Stimulated activated CD8-positive, alpha-beta memory T cell treated with anti-CD3 and anti-CD28 coated beads, Interleukin-4, amount 100 ng/mL, for 1 hour (primary cell): ENCODE results near the gene ACRBP.
A peak's percentile ranks its signal among the peaks of the same experiment; 100 is the strongest.

Source experiments
- DNase-seq, 2 donors: peaks; one replicate each; pipeline ENCODE4 v3.0.0-alpha.2; 2020; ENCODE audit warnings: low read depth in 2 of 2, low spot score in 1 of 2

Gene ACRBP

GRCh38 chr12:6647083-6647604 is at the start of gene ACRBP:
TSS of gene ACRBP (minus strand) at chr12:6647432. CDS start at chr12:6647366, 66 bp downstream.
- DNase-seq, result no peak

GRCh38 chr12:6695313-6696045 is 48.2 kb upstream of the ACRBP start:
- no peak for DNase-seq

DNA sequence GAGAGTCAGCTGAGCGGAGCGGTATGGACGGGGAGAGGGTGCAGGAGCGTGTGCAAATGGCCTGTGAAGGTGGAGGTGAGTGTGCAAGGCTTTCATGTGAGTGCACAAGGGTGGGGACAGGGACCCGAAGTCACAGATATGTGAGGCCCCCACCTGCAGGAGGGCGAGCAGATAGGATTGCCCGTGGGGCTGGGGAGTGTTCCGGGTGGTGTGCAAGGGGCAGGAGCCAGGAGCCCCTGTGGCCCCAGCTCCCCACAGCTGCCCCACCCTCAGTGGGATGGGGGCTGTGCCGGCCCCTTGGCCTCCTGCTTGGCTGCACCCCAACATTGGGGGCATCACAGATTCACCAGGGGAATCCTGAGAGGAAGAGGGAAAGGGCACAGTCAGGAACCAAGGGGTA is 47.5 kb upstream of the ACRBP start:
- no peak for DNase-seq

GRCh38 chr12:6693832-6694355 is 46.7 kb upstream of the ACRBP start:
- no peak for DNase-seq

DNA sequence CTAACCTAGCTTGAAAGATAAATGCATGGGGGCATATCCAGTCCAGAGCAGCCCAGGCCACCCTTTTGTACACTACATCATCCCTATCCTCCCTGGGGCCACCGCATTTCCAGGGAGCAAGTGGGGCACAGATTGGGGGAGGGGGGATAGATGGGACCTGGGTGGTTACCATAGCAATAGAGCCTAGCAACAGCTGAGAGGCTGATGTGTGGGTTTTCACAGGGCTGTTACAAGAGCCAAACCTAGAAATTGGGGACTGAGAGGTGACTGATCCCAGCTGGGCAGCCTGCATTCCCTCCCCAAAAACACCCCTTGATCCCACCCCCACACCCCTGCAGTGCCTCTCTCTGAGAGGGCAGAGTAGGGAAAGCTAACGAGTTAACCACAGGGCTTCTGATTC is 45.7 kb upstream of the ACRBP start:
- DNase-seq, result no peak

DNA sequence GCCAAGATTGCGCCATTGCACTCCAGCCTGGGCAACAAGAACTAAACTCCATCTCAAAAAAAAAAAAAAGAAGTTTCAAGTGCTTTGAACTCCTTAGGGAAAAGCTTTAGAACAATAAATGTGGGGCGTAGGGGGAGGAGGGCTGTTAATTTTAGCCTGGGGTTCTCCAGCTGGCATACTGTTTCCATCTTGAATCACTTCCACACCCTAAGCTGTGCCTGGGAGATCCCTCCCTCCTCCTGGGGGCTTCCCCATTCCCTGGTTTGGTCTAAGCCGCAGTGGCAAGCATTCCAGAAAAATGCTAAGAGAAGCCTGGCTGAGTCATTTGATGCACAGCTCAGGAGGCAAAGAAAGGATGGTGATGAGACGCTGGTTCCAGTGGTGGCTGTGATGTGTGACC is 44.2 kb upstream of the ACRBP start:
- DNase-seq, result no peak

GRCh38 chr12:6688999-6689882 is 42.0 kb upstream of the ACRBP start, which contains the start of gene ZNF384:
TSS of gene ZNF384 (minus strand) at chr12:6689375. CDS start at chr12:6679520, 9,855 bp downstream.
- DNase-seq, result peak; percentile 85 to 90

DNA sequence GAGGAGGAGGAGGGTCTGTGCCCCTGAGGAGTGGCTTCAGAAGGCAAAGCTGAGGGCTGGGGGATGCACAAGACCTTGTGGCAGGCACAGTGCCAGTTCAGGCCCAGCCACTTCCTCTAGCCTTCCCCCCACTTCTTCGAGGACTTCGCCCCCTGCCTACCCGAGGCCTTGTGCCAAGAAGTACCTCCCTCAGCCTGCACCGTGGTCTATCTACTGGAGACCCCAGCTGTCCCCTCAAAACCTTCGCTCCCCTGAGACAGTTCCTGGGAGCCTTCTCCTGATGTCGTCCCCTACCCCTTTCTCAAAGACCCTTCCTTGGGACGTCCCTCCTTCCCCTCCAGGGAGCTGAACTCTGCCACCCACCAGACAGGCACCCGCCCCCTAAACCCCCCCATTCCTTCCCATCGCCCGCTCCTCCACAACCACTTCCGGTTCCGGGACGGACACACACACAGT is 41.3 kb upstream of the ACRBP start:
- DNase-seq, result peak in 1 of 2 donors; percentile 7

DNA sequence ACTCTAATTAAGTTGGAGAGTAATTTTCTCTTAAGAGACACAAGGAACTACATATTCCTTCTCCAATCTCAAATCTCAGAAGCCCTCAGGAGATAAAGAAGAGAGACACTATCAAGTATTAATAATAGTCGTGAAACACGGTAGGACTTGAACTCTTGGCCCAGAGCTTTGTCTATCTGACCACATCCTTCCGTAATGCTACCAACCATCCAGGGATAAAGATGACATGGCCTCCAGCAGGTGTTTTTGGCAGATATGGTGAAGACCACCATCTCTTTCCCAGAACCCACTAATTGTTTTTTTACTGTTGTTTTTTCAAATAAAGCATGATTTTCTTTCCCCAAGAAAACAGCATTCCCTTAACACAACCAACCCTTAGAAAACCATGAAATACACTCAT is 38.6 kb upstream of the ACRBP start:
- DNase-seq, result no peak

DNA sequence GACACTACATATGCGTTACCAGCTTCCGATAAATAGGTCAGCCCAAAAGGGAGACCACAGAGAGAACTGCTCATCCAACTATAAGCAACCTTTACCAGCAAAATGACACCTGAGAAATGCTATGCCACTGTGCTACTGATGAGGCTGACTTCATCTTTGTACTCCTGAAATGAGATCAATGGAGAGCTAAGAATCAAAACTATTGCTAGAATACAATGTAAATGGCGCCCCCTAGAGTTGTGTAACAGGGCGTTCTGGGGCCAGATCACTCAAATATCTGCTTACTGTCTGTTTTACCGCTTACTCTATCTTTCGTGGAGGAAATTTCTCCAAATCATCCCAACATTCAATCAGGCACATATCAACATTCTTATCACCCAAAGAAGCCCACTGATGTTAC is 37.4 kb upstream of the ACRBP start:
- no peak for DNase-seq

DNA sequence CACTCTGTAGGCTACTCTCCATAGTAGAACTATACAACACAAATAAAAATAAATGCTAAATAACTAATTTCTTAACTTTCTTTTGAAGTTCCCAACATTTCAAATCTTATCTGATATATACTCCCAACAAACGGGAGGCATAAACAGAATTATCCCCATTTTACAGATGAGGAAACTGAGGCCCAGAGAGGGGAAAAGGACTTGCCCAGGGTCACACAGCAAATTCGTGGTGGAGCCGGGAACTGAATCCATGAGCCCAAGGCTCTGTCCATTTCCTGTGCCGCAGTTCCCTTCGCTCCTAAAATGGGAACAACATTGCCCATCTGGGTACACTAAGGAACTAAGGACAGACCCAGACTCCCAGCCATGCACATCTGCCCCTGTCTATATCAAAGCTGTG is 29.7 kb upstream of the ACRBP start:
- no peak for DNase-seq

DNA sequence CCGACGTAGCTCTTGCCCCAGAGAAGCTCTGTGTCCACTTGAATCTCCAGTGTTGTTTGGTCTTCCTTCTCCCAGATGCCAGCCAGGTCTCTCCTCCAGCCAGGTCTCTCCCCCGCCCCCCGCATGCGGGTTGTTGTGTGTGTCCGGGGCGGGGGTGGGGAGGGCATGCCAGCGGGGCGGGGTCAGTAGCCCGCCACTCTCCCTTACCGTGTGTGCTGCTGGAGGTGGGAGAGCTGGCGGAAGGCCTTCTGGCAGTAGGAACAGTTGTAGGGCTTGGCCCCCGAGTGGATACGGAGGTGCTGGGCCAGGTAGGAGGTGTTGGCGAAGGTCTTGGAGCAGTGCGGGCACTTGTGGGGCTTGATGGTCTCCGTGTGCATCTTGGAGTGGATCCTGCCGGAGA is 24.9 kb upstream of the ACRBP start:
- no peak for DNase-seq

DNA sequence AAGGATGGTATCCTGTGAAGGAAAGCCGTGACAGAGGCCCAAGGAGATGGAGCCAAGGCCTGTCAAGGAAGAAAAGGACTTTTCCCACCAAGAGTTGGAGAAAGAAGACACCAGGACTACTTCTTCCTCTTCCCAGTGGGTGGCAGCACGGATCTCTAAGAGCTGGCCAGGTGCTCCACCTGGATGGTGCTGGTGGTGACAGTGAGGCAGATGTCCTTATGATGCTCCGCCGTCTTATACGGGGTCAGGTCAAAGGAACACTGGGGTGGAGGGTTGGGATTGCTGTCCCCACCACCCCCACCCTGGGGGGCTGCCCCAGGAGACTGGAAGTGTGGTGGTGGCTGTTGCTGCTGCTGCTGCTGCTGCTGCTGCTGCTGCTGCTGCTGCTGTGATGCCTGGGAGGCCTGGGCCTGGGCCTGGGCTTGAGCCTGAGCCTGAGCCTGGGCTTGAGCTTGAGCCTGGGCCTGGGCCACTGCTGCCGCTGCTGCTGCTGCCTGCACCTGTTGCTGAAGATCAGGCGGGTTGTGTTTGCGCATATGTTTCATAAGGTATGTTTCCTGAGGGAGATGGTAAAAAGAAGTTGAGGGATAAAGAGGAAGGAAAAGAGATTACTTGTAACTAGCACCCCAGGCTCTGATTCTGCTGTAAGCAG is 20.5 kb upstream of the ACRBP start:
- no peak for DNase-seq

GRCh38 chr12:6666211-6666610 is 19.0 kb upstream of the ACRBP start:
- DNase-seq, result no peak

DNA sequence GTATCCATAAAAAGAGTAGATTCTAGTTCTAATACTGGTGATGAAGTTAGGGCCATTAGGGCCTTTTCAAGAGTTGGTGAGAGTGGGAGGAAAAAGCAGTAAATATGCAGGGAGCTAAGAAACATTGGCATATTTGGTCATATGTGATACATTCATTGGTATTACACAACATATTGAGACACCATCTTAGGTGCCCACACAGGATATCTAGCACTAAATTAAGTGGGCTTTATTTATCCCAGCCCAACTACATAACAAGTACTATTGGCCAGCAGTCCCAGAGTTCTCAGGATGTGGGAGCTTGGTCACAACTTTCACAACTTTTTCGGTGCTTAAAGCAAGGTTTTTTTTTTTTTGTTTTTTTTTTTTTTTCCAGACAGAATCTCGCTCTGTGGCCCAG is 17.7 kb upstream of the ACRBP start:
- DNase-seq, result no peak

GRCh38 chr12:6662906-6663742 is 15.9 kb upstream of the ACRBP start, which contains the start of gene ING4:
TSS of gene ING4 (minus strand) at chr12:6663119. CDS start at chr12:6663101, 18 bp downstream.
- DNase-seq, result peak; percentile 84 to 90

DNA sequence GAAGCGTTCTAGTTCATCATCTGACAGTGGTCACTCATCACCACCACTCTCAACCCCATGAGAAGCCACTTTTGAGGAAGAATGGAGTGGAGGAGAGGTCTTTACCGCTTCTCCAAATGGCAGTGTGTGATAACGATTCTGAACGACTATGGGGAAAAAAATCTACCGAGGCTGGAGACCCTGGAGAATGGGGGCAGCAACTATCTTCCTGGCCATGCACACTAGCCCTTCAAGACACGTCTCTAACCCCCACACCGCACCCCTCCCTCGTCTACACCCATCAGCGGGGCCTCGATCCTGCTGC is 15.3 kb upstream of the ACRBP start:
- no peak for DNase-seq

DNA sequence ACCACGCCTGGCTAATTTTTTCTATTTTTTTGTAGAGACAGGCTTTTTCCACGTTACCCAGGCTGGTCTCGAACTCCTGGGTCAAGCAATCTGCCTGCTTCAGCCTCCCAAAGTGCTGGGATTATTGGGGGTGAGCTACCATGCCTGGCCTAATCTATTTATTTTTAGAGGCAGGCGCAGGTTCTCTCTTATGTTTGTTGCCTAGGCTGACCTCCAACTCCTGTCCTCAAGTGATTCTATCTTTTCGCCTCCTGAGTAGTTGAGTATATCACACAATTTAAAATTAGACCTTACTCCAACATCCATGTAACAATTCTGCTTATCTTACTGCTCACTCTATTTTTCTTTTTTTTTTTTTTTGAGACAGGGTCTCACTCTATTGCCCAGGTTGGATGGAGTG is 6.8 kb upstream of the ACRBP start:
- DNase-seq, result no peak

GRCh38 chr12:6653342-6653741 is 6.1 kb upstream of the ACRBP start:
- DNase-seq, result no peak

- DNase-seq, result no peak
Observed at GRCh38 chr12:6652391-6652790, 5.2 kb upstream of the ACRBP start.
